Measurements from ENCODE around the gene TGOLN2. TPM values are rescaled to one million over a fixed set of nuclear protein-coding genes. Genes with fewer than 3 reads are reported as not detected.
"Not testable (repeated sequence)": the region's sequence is repeated elsewhere in the genome, so short reads cannot be mapped to it uniquely, and the experiment has no call there.

Gene TGOLN2
- total and polyA plus RNA-seq, 9 donors, result 43.2 to 115 (median 75.8) TPM

GRCh38 chr2:85369500-85369899 is 41.7 kb upstream of the TGOLN2 start:
- H3K9me3 ChIP-seq, result no peaks in the 10 kb centered on the region
- 69 to 71% (median 70%) methylated on average over 5 of the region's 5 CpGs for WGBS, 3 donors
- no peaks in the 10 kb centered on the region for H3K27me3 ChIP-seq
- H3K27ac ChIP-seq, result no peak overlapping the region
- DNase-seq, result no peak
- H3K36me3 ChIP-seq, result no peaks in the 10 kb centered on the region
- no peaks in the 10 kb centered on the region for H3K4me1 ChIP-seq (ENCODE audit: insufficient read depth)
- TF ChIP-seq POLR2A (IDR thresholded peaks at IDR 0.05) (no peak), EP300 (IDR thresholded peaks at IDR 0.05) (no peak), CTCF (IDR thresholded peaks at IDR 0.05) (no peak)
- intact Hi-C loops (cut with DNase I), result no loop called here
- H3K4me3 ChIP-seq, result no peak overlapping the region

- Histone ChIP-seq H3K36me3 (no peaks in the 10 kb centered on the region), H3K4me3 (no peak overlapping the region), H3K9me3 (no peaks in the 10 kb centered on the region), H3K27ac (no peak overlapping the region), H3K27me3 (no peaks in the 10 kb centered on the region), H3K4me1 (ENCODE audit: insufficient read depth) (no peaks in the 10 kb centered on the region)
- intact Hi-C loops (cut with DNase I), result no loop called here
- TF ChIP-seq CTCF (IDR thresholded peaks at IDR 0.05), result no peak
- TF ChIP-seq EP300 (IDR thresholded peaks at IDR 0.05), result no peak
- no peak for TF ChIP-seq POLR2A (IDR thresholded peaks at IDR 0.05)
- no peak for DNase-seq
These were observed 41.1 kb upstream of the TGOLN2 start for GRCh38 chr2:85368921-85369320.

- Histone ChIP-seq H3K4me3 (no peak overlapping the region), H3K4me1 (ENCODE audit: insufficient read depth) (no peaks in the 10 kb centered on the region), H3K27me3 (no peaks in the 10 kb centered on the region), H3K36me3 (no peaks in the 10 kb centered on the region), H3K27ac (no peak overlapping the region), H3K9me3 (no peaks in the 10 kb centered on the region)
- no peak for TF ChIP-seq CTCF (IDR thresholded peaks at IDR 0.05)
- no peak for TF ChIP-seq POLR2A (IDR thresholded peaks at IDR 0.05)
- TF ChIP-seq EP300 (IDR thresholded peaks at IDR 0.05), result no peak
- no peak for DNase-seq
- intact Hi-C loops (cut with DNase I), result no loop called here
- 78 to 90% (median 83%) methylated on average over 5 of the region's 5 CpGs for whole genome bisulfite sequencing, 3 donors
These were observed 39.4 kb upstream of the TGOLN2 start for GRCh38 chr2:85367180-85367579.

GRCh38 chr2:85362653-85363387 is 35.0 kb upstream of the TGOLN2 start:
- H3K27me3 ChIP-seq; intact Hi-C loops (cut with DNase I); H3K4me3 ChIP-seq; H3K36me3 ChIP-seq; H3K27ac ChIP-seq; H3K4me1 ChIP-seq (ENCODE audit: insufficient read depth); H3K9me3 ChIP-seq; DNase-seq: not testable (repeated sequence)
- WGBS, 3 donors, result 86 to 93% (median 89%) methylated on average over 5 of the region's 5 CpGs

- no peaks in the 10 kb centered on the region for H3K9me3 ChIP-seq
- no peak overlapping the region for H3K4me3 ChIP-seq
- no peaks in the 10 kb centered on the region for H3K4me1 ChIP-seq (ENCODE audit: insufficient read depth)
- no peaks in the 10 kb centered on the region for H3K36me3 ChIP-seq
- H3K27me3 ChIP-seq, result no peaks in the 10 kb centered on the region
- DNase-seq, result no peak
- WGBS, 3 donors, result 82 to 90% (median 90%) methylated on average over 3 of the region's 3 CpGs
- TF ChIP-seq EP300 (IDR thresholded peaks at IDR 0.05) (no peak), CTCF (IDR thresholded peaks at IDR 0.05) (no peak), POLR2A (IDR thresholded peaks at IDR 0.05) (no peak)
- intact Hi-C loops (cut with DNase I), result no loop called here
- no peak overlapping the region for H3K27ac ChIP-seq
These were observed 29.9 kb upstream of the TGOLN2 start for GRCh38 chr2:85357736-85358135.

Data from ovary (tissue), 9 donors.